HFFc6 (cell line): ENCODE data around the gene NEBL. TPM values are rescaled to one million over a fixed set of nuclear protein-coding genes. Genes with fewer than 3 reads are reported as not detected.

ENCODE experiments used
- DNase-seq: peaks from one replicate; pipeline ENCODE4 v3.0.0-alpha.2; 2018
- H3K27ac Mint-ChIP-seq: 2 replicates; pipeline ENCODE4 v1.8.0; 2020; ENCODE audit warnings: mild to moderate bottlenecking, mixed read lengths
- H3K27me3 Mint-ChIP-seq: 2 replicates; pipeline ENCODE4 v1.8.0; 2021; ENCODE audit warnings: mild to moderate bottlenecking, moderate library complexity, mixed read lengths; ENCODE audit not compliant: insufficient read depth
- H3K36me3 Mint-ChIP-seq: 2 replicates; pipeline ENCODE4 v1.8.0; 2021; ENCODE audit warnings: low read depth, mixed read lengths
- H3K4me1 Mint-ChIP-seq: 2 replicates; pipeline ENCODE4 v1.8.0; 2020; ENCODE audit warnings: low read depth, mixed read lengths
- H3K4me3 Mint-ChIP-seq: 2 replicates; pipeline ENCODE4 v1.8.0; 2020; ENCODE audit warnings: mild to moderate bottlenecking, moderate library complexity, mixed read lengths
- H3K9me3 Mint-ChIP-seq: 2 replicates; pipeline ENCODE4 v1.8.0; 2020; ENCODE audit warnings: mild to moderate bottlenecking, mixed read lengths
- CTCF ChIP-seq: fragments of 200-600 bp; sonication (generic); IDR thresholded peaks from 2 replicates; pipeline ENCODE4 v1.5.0; 2021; ENCODE audit warnings: antibody characterized with exemption, mild to moderate bottlenecking
- total RNA-seq, 6 experiments: library from RNA; stranded (reverse); fragmentation: NEBNext Ultra II Directional; extraction: Animal tissue kit (Norgen Biotek cat#: 25700); gene quantifications; 2 replicates in 1 of 6; 3 replicates in 5 of 6; pipeline ENCODE4 v1.2.3, GENCODE V29; 2021

The NEBL gene
- total RNA-seq, 6 experiments from 2014 or later: not detected

GRCh38 chr10:20778008-20778757, 118.9 kb downstream of the NEBL start:
- TF ChIP-seq CTCF: no peak
- Mint-ChIP-seq H3K4me3 (no peak overlapping the region), H3K36me3 (peaks cover 4% of the 10 kb centered on the region), H3K27me3 (peaks cover 3% of the 10 kb centered on the region), H3K9me3 (peaks cover 49% of the 10 kb centered on the region), H3K27ac (no peak overlapping the region), H3K4me1 (no peaks in the 10 kb centered on the region)
- no peak for DNase-seq

- Mint-ChIP-seq H3K27ac (no peak overlapping the region), H3K4me3 (no peak overlapping the region), H3K4me1 (no peaks in the 10 kb centered on the region), H3K9me3 (peaks cover 56% of the 10 kb centered on the region), H3K27me3 (peaks cover 3% of the 10 kb centered on the region), H3K36me3 (no peaks in the 10 kb centered on the region; the same call in none of the 2 replicates)
- no peak for DNase-seq
- no peak for TF ChIP-seq CTCF
Measured at GRCh38 chr10:20776384-20777118, 120.6 kb downstream of the NEBL start.

GRCh38 chr10:20771051-20771450, 126.1 kb downstream of the NEBL start:
- H3K27me3 Mint-ChIP-seq: peaks cover 3% of the 10 kb centered on the region
- no peak for TF ChIP-seq CTCF
- peaks cover 36% of the 10 kb centered on the region for H3K9me3 Mint-ChIP-seq
- H3K4me1 Mint-ChIP-seq: no peaks in the 10 kb centered on the region
- no peak overlapping the region for H3K27ac Mint-ChIP-seq
- no peak overlapping the region for H3K4me3 Mint-ChIP-seq
- DNase-seq: no peak
- no peaks in the 10 kb centered on the region for H3K36me3 Mint-ChIP-seq

- Mint-ChIP-seq H3K4me3 (no peak overlapping the region), H3K27ac (no peak overlapping the region), H3K9me3 (peaks cover 24% of the 10 kb centered on the region), H3K36me3 (no peaks in the 10 kb centered on the region), H3K27me3 (no peaks in the 10 kb centered on the region; the same call in 1 of the 2 replicates), H3K4me1 (no peaks in the 10 kb centered on the region)
- no peak for TF ChIP-seq CTCF
- DNase-seq: no peak
Measured at GRCh38 chr10:20769481-20769880, 127.6 kb downstream of the NEBL start.

GRCh38 chr10:20768843-20769242, 128.3 kb downstream of the NEBL start:
- H3K4me3 Mint-ChIP-seq: no peak overlapping the region
- no peak for DNase-seq
- H3K4me1 Mint-ChIP-seq: no peaks in the 10 kb centered on the region
- TF ChIP-seq CTCF: no peak
- H3K27ac Mint-ChIP-seq: no peak overlapping the region
- H3K27me3 Mint-ChIP-seq: no peaks in the 10 kb centered on the region; the same call in 1 of the 2 replicates
- peaks cover 24% of the 10 kb centered on the region for H3K9me3 Mint-ChIP-seq
- no peaks in the 10 kb centered on the region for H3K36me3 Mint-ChIP-seq
